Measurements from ENCODE around the gene TBL1X.
A peak's percentile ranks its signal among the peaks of the same experiment; 100 is the strongest.

The TBL1X gene

GRCh38 chrX:9638871-9639270 lies 174.0 kb downstream of the TBL1X start:
- DNase-seq, result no peak

- DNase-seq, result no peak
Measured at GRCh38 chrX:9642270-9642995, 177.6 kb downstream of the TBL1X start.

GRCh38 chrX:9643807-9644206 lies 178.9 kb downstream of the TBL1X start:
- DNase-seq, result no peak

- peak in 1 of 2 donors; percentile 10 for DNase-seq
Measured at GRCh38 chrX:9644335-9644734, 179.5 kb downstream of the TBL1X start.

GRCh38 chrX:9646471-9647224 lies 181.8 kb downstream of the TBL1X start:
- no peak for DNase-seq

GRCh38 chrX:9647431-9647830 lies 182.6 kb downstream of the TBL1X start:
- no peak for DNase-seq

GRCh38 chrX:9650091-9650490 lies 185.2 kb downstream of the TBL1X start:
- DNase-seq, result no peak

- DNase-seq, result no peak
Measured at GRCh38 chrX:9651737-9652136, 186.9 kb downstream of the TBL1X start.

GRCh38 chrX:9654929-9655328 lies 190.1 kb downstream of the TBL1X start:
- DNase-seq, result no peak

GRCh38 chrX:9656277-9656676 lies 191.4 kb downstream of the TBL1X start:
- DNase-seq, result no peak

- DNase-seq, result no peak
Measured at GRCh38 chrX:9656871-9657270, 192.0 kb downstream of the TBL1X start.

- no peak for DNase-seq
Measured at GRCh38 chrX:9657590-9658256, 192.9 kb downstream of the TBL1X start.

- no peak for DNase-seq
Measured at GRCh38 chrX:9658409-9658808, 193.6 kb downstream of the TBL1X start.

GRCh38 chrX:9659571-9660195 lies 194.8 kb downstream of the TBL1X start:
- DNase-seq, result no peak

GRCh38 chrX:9662148-9662547 lies 197.3 kb downstream of the TBL1X start:
- DNase-seq, result no peak

- DNase-seq, result no peak
Measured at GRCh38 chrX:9663216-9663615, 198.4 kb downstream of the TBL1X start.

GRCh38 chrX:9664224-9664623 lies 199.4 kb downstream of the TBL1X start:
- no peak for DNase-seq

GRCh38 chrX:9665113-9665512 lies 200.3 kb downstream of the TBL1X start:
- DNase-seq, result no peak

GRCh38 chrX:9668537-9668936 lies 203.7 kb downstream of the TBL1X start:
- no peak for DNase-seq

GRCh38 chrX:9670136-9670814 lies 205.4 kb downstream of the TBL1X start:
- no peak for DNase-seq

- DNase-seq, result no peak
Measured at GRCh38 chrX:9671998-9672397, 207.1 kb downstream of the TBL1X start.

GRCh38 chrX:9676306-9676705 lies 211.4 kb downstream of the TBL1X start:
- no peak for DNase-seq

- DNase-seq, result no peak
Measured at GRCh38 chrX:9676738-9677097, 211.9 kb downstream of the TBL1X start.
